ENCODE measurements around the gene PRKAG2.

DNA sequence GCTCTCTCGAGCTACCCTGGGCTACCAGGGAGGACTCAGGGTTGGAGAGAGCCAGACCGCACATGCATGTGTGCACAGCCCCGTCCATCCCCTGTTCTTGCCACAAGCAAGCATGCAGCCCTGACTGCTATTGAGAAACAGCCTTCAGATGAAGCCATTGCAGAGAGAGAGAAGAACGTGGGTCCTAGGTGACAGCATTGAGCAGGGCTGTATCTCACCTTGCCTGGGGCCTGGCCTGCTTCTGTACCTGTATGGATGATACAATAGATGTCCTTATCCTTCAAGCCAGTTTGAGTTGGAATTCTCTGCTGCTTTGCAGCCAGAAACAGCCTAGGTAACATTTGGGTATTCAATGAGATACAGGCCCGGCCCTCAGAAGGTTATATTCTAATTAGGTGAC lies 229.9 kb downstream of the PRKAG2 start:
- TF ChIP-seq POLR2AphosphoS5 (IDR thresholded peaks at IDR 0.05): no peak
- TF ChIP-seq, protein P1, sequence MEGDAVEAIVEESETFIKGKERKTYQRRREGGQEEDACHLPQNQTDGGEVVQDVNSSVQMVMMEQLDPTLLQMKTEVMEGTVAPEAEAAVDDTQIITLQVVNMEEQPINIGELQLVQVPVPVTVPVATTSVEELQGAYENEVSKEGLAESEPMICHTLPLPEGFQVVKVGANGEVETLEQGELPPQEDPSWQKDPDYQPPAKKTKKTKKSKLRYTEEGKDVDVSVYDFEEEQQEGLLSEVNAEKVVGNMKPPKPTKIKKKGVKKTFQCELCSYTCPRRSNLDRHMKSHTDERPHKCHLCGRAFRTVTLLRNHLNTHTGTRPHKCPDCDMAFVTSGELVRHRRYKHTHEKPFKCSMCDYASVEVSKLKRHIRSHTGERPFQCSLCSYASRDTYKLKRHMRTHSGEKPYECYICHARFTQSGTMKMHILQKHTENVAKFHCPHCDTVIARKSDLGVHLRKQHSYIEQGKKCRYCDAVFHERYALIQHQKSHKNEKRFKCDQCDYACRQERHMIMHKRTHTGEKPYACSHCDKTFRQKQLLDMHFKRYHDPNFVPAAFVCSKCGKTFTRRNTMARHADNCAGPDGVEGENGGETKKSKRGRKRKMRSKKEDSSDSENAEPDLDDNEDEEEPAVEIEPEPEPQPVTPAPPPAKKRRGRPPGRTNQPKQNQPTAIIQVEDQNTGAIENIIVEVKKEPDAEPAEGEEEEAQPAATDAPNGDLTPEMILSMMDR (IDR thresholded peaks at IDR 0.05): no peak

Data from breast epithelium (tissue), 3 donors.